Endothelial cell of umbilical vein (primary cell): ENCODE data around the gene PRDM16. TPM values are rescaled to one million over a fixed set of nuclear protein-coding genes. Genes with fewer than 3 reads are reported as not detected.

Experiments
- BruUV-seq: library from RNA; stranded (reverse); fragments of 400-500 nt; replicated peaks from 2 replicates; lab custom pipeline; 2021; lab: Mats Ljungman, UMichigan
- CTCF ChIA-PET: fragments of 300-600, 350-600 bp; sonication (Branson Sonifier 250); formaldehyde crosslinking; loops from one replicate; lab custom pipeline; 2021; ENCODE audit warnings: antibody characterized with exemption, inconsistent platforms; lab: Charles Lee
- POLR2A ChIA-PET: fragments of 300-600, 350-600 bp; sonication (Branson Sonifier 250); formaldehyde crosslinking; loops from one replicate; lab custom pipeline; 2021; ENCODE audit warnings: antibody characterized with exemption, inconsistent platforms; lab: Charles Lee
- DNase-seq: peaks from one replicate; pipeline ENCODE4 v3.0.0-alpha.2; 2011; ENCODE audit warnings: low read depth, low spot score
- FAIRE-seq: peaks from 2 replicates; lab custom pipeline; 2011; peaks lifted over from hg19 to GRCh38; lab: Jason Lieb, UNC
- H2AFZ ChIP-seq: 2 replicates; pipeline ENCODE4 v1.6.0; 2012; ENCODE audit warnings: low read depth, low read length, control low read depth, inconsistent platforms
- H3K27ac ChIP-seq: 2 replicates; pipeline ENCODE4 v1.5.1; 2011; ENCODE audit warnings: low read depth, mild to moderate bottlenecking, control low read depth, low read length, moderate library complexity; ENCODE audit not compliant: insufficient read depth
- H3K27me3 ChIP-seq, 2 experiments: 2 replicates each; pipeline versions ENCODE4 v1.6.0 to v1.6.1; 2011; ENCODE audit warnings: low read length in 2 of 2, mixed read lengths in 1 of 2; ENCODE audit not compliant: control insufficient read depth in 2 of 2, insufficient read depth in 2 of 2
- H3K36me3 ChIP-seq, 2 experiments: 2 replicates in 1 of 2; 3 replicates in 1 of 2; pipeline ENCODE4 v1.5.1; 2011; ENCODE audit warnings: low read length in 2 of 2, mild to moderate bottlenecking in 1 of 2, moderate library complexity in 1 of 2; ENCODE audit not compliant: control insufficient read depth in 2 of 2, insufficient read depth in 2 of 2; ENCODE audit errors: extremely low read depth in 1 of 2
- H3K4me1 ChIP-seq: 3 replicates; pipeline ENCODE4 v1.5.1; 2011; ENCODE audit warnings: mild to moderate bottlenecking, low read length; ENCODE audit not compliant: control insufficient read depth, insufficient read depth; ENCODE audit errors: extremely low read depth
- H3K4me2 ChIP-seq: 2 replicates; pipeline ENCODE4 v1.6.1; 2011; ENCODE audit warnings: low read length, control low read depth, mixed read lengths; ENCODE audit not compliant: insufficient read depth
- H3K4me3 ChIP-seq, 3 experiments: fragments of 200-600 bp in 1 of 3; sonication (generic), shearing (Covaris generic) in 1 of 3; replicated peaks in 1 of 3; 2 replicates each; pipeline ENCODE4 v1.5.1; 2011 to 2016; ENCODE audit warnings: control low read depth in 3 of 3, low read length in 3 of 3, mild to moderate bottlenecking in 2 of 3, inconsistent platforms in 1 of 3, low read depth in 1 of 3, moderate library complexity in 1 of 3; ENCODE audit not compliant: insufficient read depth in 1 of 3
- H3K79me2 ChIP-seq: 2 replicates; pipeline ENCODE4 v1.6.0; 2012; ENCODE audit warnings: low read length, inconsistent platforms; ENCODE audit not compliant: control insufficient read depth, insufficient read depth
- H3K9ac ChIP-seq: replicated peaks from 2 replicates; pipeline ENCODE3; 2011; ENCODE audit warnings: low read length, control low read depth; ENCODE audit not compliant: insufficient read depth; ENCODE audit errors: extremely low read depth
- H3K9me1 ChIP-seq: replicated peaks from 3 replicates; pipeline ENCODE4 v1.6.0; 2011; ENCODE audit warnings: mild to moderate bottlenecking, low read length; ENCODE audit not compliant: control insufficient read depth, insufficient read depth; ENCODE audit errors: extremely low read depth
- H3K9me3 ChIP-seq: replicated peaks from 2 replicates; pipeline ENCODE4 v1.5.1; 2012; ENCODE audit warnings: low read length, inconsistent platforms; ENCODE audit not compliant: control insufficient read depth, insufficient read depth
- H4K20me1 ChIP-seq: replicated peaks from 2 replicates; pipeline ENCODE3; 2011; ENCODE audit warnings: mild to moderate bottlenecking, low read length; ENCODE audit not compliant: control insufficient read depth, insufficient read depth; ENCODE audit errors: extremely low read depth
- CTCF ChIP-seq, 2 donors: IDR thresholded peaks; 1 replicate in 1 of 2; 2 replicates in 1 of 2; pipeline ENCODE4 v1.5.1; 2011; ENCODE audit warnings: low read length in 2 of 2, mild to moderate bottlenecking in 2 of 2, moderate library complexity in 2 of 2, control low read depth in 1 of 2, inconsistent platforms in 1 of 2, low read depth in 1 of 2; ENCODE audit not compliant: insufficient read depth in 1 of 2; ENCODE audit errors: extremely low read depth in 1 of 2
- EZH2 ChIP-seq: IDR thresholded peaks from 2 replicates; pipeline ENCODE4 v1.6.1; 2012; ENCODE audit warnings: borderline replicate concordance, low read depth, mild to moderate bottlenecking, moderate library complexity, low read length, inconsistent platforms; ENCODE audit not compliant: severe bottlenecking
- FOS ChIP-seq: IDR thresholded peaks from 2 replicates; pipeline ENCODE4 v1.6.1; 2011; ENCODE audit warnings: mild to moderate bottlenecking, low read length, moderate library complexity, borderline replicate concordance; ENCODE audit not compliant: insufficient read depth
- GATA2 ChIP-seq: IDR thresholded peaks from 2 replicates; pipeline ENCODE4 v1.7.0; 2011; ENCODE audit warnings: low read depth, mild to moderate bottlenecking, moderate library complexity, mixed read lengths, low read length; ENCODE audit not compliant: insufficient read length, insufficient read depth
- JUN ChIP-seq: IDR thresholded peaks from 2 replicates; pipeline ENCODE4 v1.6.1; 2011; ENCODE audit warnings: borderline replicate concordance, low read depth; ENCODE audit not compliant: insufficient read length, insufficient read depth
- MAX ChIP-seq: IDR thresholded peaks from 2 replicates; pipeline ENCODE4 v1.6.1; 2011; ENCODE audit not compliant: insufficient read depth, insufficient read length
- MYC ChIP-seq: IDR thresholded peaks from one replicate; pipeline ENCODE4 v1.6.1; 2011; ENCODE audit warnings: mild to moderate bottlenecking, low read depth, low read length
- POLR2A ChIP-seq: IDR thresholded peaks from 2 replicates; pipeline ENCODE4 v1.6.1; 2012; ENCODE audit warnings: low read depth, mild to moderate bottlenecking, control low read depth, low read length
- POLR2AphosphoS5 ChIP-seq: IDR thresholded peaks from 2 replicates; pipeline ENCODE4 v1.6.1; 2012; ENCODE audit warnings: low read depth, mild to moderate bottlenecking, control low read depth, low read length, moderate library complexity; ENCODE audit not compliant: insufficient read depth
- dilution Hi-C: fragments of 300-500 bp; cut with MboI; formaldehyde crosslinking; loops from one replicate; pipeline ENCODE4 v1.15.0; 2019; ENCODE audit warnings: low sequenced_read_pairs; ENCODE audit not compliant: extremely low pct_ligation_motif_present
- intact Hi-C: fragments of 100-400 bp; cut with micrococcal nuclease; formaldehyde crosslinking; loops from one replicate; pipeline ENCODE4 v1.10.0; 2022
- polyA plus RNA-seq, 4 experiments: library from polyadenylated mRNA; depleted of rRNA in 3 of 4; stranded (reverse) in 3 of 4; unstranded in 1 of 4; fragments of >200 nt; gene quantifications; 2 replicates each; pipeline versions ENCODE4 v1.2.1 to v1.2.3, GENCODE V29; 2011 to 2012; ENCODE audit warnings: missing spikeins in 1 of 4
- total RNA-seq: library from RNA; stranded (reverse); gene quantifications from 2 replicates; pipeline ENCODE4 v1.2.3, GENCODE V29; 2021

The PRDM16 gene
- total and polyA plus RNA-seq, 2 donors (not counting 3 experiments of a cell fraction or from before 2014, with no cell fraction given): not detected

- no peaks in the 10 kb centered on the region for H3K4me1 ChIP-seq
- no peak for TF ChIP-seq MYC
- no peak for TF ChIP-seq CTCF (IDR thresholded peaks at IDR 0.05; ENCODE audit: extremely low read depth in 1 of 2, insufficient read depth in 1 of 2, low read depth in 1 of 2, low read length in 2 of 2)
- no peak for TF ChIP-seq FOS
- no peak for TF ChIP-seq EZH2
- no peak for TF ChIP-seq POLR2A
- no peak for TF ChIP-seq POLR2AphosphoS5
- no peak for TF ChIP-seq GATA2
- TF ChIP-seq MAX: no peak
- TF ChIP-seq JUN: no peak
- CTCF ChIA-PET: no interaction called here
- H3K9ac ChIP-seq: no peak overlapping the region
- dilution Hi-C loops: no loop called here
- H3K27me3 ChIP-seq: no peaks in the 10 kb centered on the region
- no peak overlapping the region for H2AFZ ChIP-seq
- H3K36me3 ChIP-seq: no peaks in the 10 kb centered on the region
- H3K4me3 ChIP-seq: no peak overlapping the region
- H3K4me2 ChIP-seq: no peak overlapping the region
- no peaks in the 10 kb centered on the region for H3K9me1 ChIP-seq
- no peak overlapping the region for H3K27ac ChIP-seq
- intact Hi-C loops: no loop called here
- H3K79me2 ChIP-seq: no peaks in the 10 kb centered on the region
- DNase-seq (no peak), FAIRE-seq (no peak)
- BruUV-seq: no TSS peak
- no peaks in the 10 kb centered on the region for H3K9me3 ChIP-seq
- no peaks in the 10 kb centered on the region for H4K20me1 ChIP-seq
- POLR2A ChIA-PET: no interaction called here
Measured at GRCh38 chr1:3085721-3086120, 16.7 kb downstream of the PRDM16 start.
